ENCODE results near the gene MYO3B.

MYO3B gene

GRCh38 chr2:170247882-170248393, 70.0 kb downstream of the MYO3B start:
- Histone ChIP-seq H3K79me2 (ENCODE audit: control insufficient read depth, insufficient read depth, low read length) (no peaks in the 10 kb centered on the region), H3K4me3 (ENCODE audit: low read length) (no peak overlapping the region), H3K56ac (ENCODE audit: low read length) (no peak overlapping the region), H2AK5ac (ENCODE audit: low read length) (no peak overlapping the region), H3K27ac (ENCODE audit: low read depth, low read length) (no peak overlapping the region), H3K79me1 (ENCODE audit: low read length) (no peaks in the 10 kb centered on the region), H3K23ac (ENCODE audit: low read length) (no peak overlapping the region), H2BK15ac (replicated peaks; ENCODE audit: low read depth) (no peak overlapping the region), H3K27me3 (ENCODE audit: insufficient read depth, low read length, poor library complexity) (no peaks in the 10 kb centered on the region), H4K5ac (ENCODE audit: low read length) (no peak overlapping the region), H3K4me2 (ENCODE audit: low read length) (no peak overlapping the region), H3K18ac (ENCODE audit: low read length) (no peak overlapping the region), H2BK5ac (ENCODE audit: low read length) (no peak overlapping the region), H3K9ac (ENCODE audit: low read length) (no peak overlapping the region), H2BK120ac (ENCODE audit: low read depth, low read length) (no peak overlapping the region), H4K8ac (ENCODE audit: low read depth, low read length) (no peak overlapping the region), H3K4ac (ENCODE audit: low read depth, low read length) (no peak overlapping the region), H3K36me3 (ENCODE audit: control insufficient read depth, insufficient read depth, low read length) (no peaks in the 10 kb centered on the region), H3K4me1 (ENCODE audit: control insufficient read depth, low read depth, low read length) (no peaks in the 10 kb centered on the region)
- DNase-seq = no peak
- WGBS (ENCODE audit: extremely low coverage, insufficient coverage, low lambda C conversion rate) = no CpG with 5 or more reads among the region's 1 CpG

- Histone ChIP-seq H4K5ac (ENCODE audit: low read length) (no peak overlapping the region), H4K8ac (ENCODE audit: low read depth, low read length) (no peak overlapping the region)
- DNase-seq = no peak
Measured at GRCh38 chr2:170248574-170249393, 70.8 kb downstream of the MYO3B start.

GRCh38 chr2:170249761-170250160, 71.8 kb downstream of the MYO3B start:
- H3K79me2 ChIP-seq (ENCODE audit: control insufficient read depth, insufficient read depth, low read length) = no peaks in the 10 kb centered on the region
- H3K18ac ChIP-seq (ENCODE audit: low read length) = no peak overlapping the region
- no peak overlapping the region for H3K4ac ChIP-seq (ENCODE audit: low read depth, low read length)
- no peak overlapping the region for H4K5ac ChIP-seq (ENCODE audit: low read length)
- no peak overlapping the region for H4K8ac ChIP-seq (ENCODE audit: low read depth, low read length)
- H3K56ac ChIP-seq (ENCODE audit: low read length) = no peak overlapping the region
- no CpG with 5 or more reads among the region's 2 CpGs for WGBS (ENCODE audit: extremely low coverage, insufficient coverage, low lambda C conversion rate)
- H3K4me2 ChIP-seq (ENCODE audit: low read length) = no peak overlapping the region
- H3K4me3 ChIP-seq (ENCODE audit: low read length) = no peak overlapping the region
- H3K4me1 ChIP-seq (ENCODE audit: control insufficient read depth, low read depth, low read length) = peaks cover 10% of the 10 kb centered on the region
- H2BK15ac ChIP-seq (replicated peaks; ENCODE audit: low read depth) = no peak overlapping the region
- H3K9ac ChIP-seq (ENCODE audit: low read length) = no peak overlapping the region
- H2BK120ac ChIP-seq (ENCODE audit: low read depth, low read length) = no peak overlapping the region
- no peak overlapping the region for H3K27ac ChIP-seq (ENCODE audit: low read depth, low read length)
- DNase-seq = no peak
- H2BK5ac ChIP-seq (ENCODE audit: low read length) = no peak overlapping the region
- H3K27me3 ChIP-seq (ENCODE audit: insufficient read depth, low read length, poor library complexity) = no peaks in the 10 kb centered on the region
- H3K36me3 ChIP-seq (ENCODE audit: control insufficient read depth, insufficient read depth, low read length) = no peaks in the 10 kb centered on the region
- H2AK5ac ChIP-seq (ENCODE audit: low read length) = no peak overlapping the region
- H3K23ac ChIP-seq (ENCODE audit: low read length) = no peak overlapping the region
- no peaks in the 10 kb centered on the region for H3K79me1 ChIP-seq (ENCODE audit: low read length)

More at GRCh38 chr2:170248574-170249393, 70.8 kb downstream of the MYO3B start:
- no CpG with 5 or more reads among the region's 4 CpGs for WGBS (ENCODE audit: extremely low coverage, insufficient coverage, low lambda C conversion rate)
- peaks cover 2% of the 10 kb centered on the region for H3K4me1 ChIP-seq (ENCODE audit: control insufficient read depth, low read depth, low read length)
- H3K27me3 ChIP-seq (ENCODE audit: insufficient read depth, low read length, poor library complexity) = no peaks in the 10 kb centered on the region
- H2BK5ac ChIP-seq (ENCODE audit: low read length) = no peak overlapping the region
- H3K36me3 ChIP-seq (ENCODE audit: control insufficient read depth, insufficient read depth, low read length) = no peaks in the 10 kb centered on the region
- no peak overlapping the region for H3K4ac ChIP-seq (ENCODE audit: low read depth, low read length)
- no peak overlapping the region for H2AK5ac ChIP-seq (ENCODE audit: low read length)
- no peaks in the 10 kb centered on the region for H3K79me1 ChIP-seq (ENCODE audit: low read length)
- H2BK15ac ChIP-seq (replicated peaks; ENCODE audit: low read depth) = no peak overlapping the region
- no peak overlapping the region for H3K27ac ChIP-seq (ENCODE audit: low read depth, low read length)
- H2BK120ac ChIP-seq (ENCODE audit: low read depth, low read length) = no peak overlapping the region
- H3K4me3 ChIP-seq (ENCODE audit: low read length) = no peak overlapping the region
- no peak overlapping the region for H3K4me2 ChIP-seq (ENCODE audit: low read length)
- no peak overlapping the region for H3K18ac ChIP-seq (ENCODE audit: low read length)
- no peak overlapping the region for H3K9ac ChIP-seq (ENCODE audit: low read length)
- H3K23ac ChIP-seq (ENCODE audit: low read length) = no peak overlapping the region
- no peak overlapping the region for H3K56ac ChIP-seq (ENCODE audit: low read length)
- H3K79me2 ChIP-seq (ENCODE audit: control insufficient read depth, insufficient read depth, low read length) = no peaks in the 10 kb centered on the region

GRCh38 chr2:170250584-170250983, 72.6 kb downstream of the MYO3B start:
- Histone ChIP-seq H4K8ac (ENCODE audit: low read depth, low read length) (no peak overlapping the region), H3K27me3 (ENCODE audit: insufficient read depth, low read length, poor library complexity) (no peaks in the 10 kb centered on the region), H3K79me1 (ENCODE audit: low read length) (no peaks in the 10 kb centered on the region), H3K4me3 (ENCODE audit: low read length) (no peak overlapping the region), H2BK120ac (ENCODE audit: low read depth, low read length) (no peak overlapping the region), H2AK5ac (ENCODE audit: low read length) (no peak overlapping the region), H4K5ac (ENCODE audit: low read length) (no peak overlapping the region), H3K4me1 (ENCODE audit: control insufficient read depth, low read depth, low read length) (peaks cover 10% of the 10 kb centered on the region), H2BK15ac (replicated peaks; ENCODE audit: low read depth) (no peak overlapping the region), H3K9ac (ENCODE audit: low read length) (no peak overlapping the region), H3K4me2 (ENCODE audit: low read length) (no peak overlapping the region), H2BK5ac (ENCODE audit: low read length) (no peak overlapping the region), H3K4ac (ENCODE audit: low read depth, low read length) (no peak overlapping the region), H3K27ac (ENCODE audit: low read depth, low read length) (no peak overlapping the region), H3K18ac (ENCODE audit: low read length) (no peak overlapping the region), H3K36me3 (ENCODE audit: control insufficient read depth, insufficient read depth, low read length) (no peaks in the 10 kb centered on the region), H3K79me2 (ENCODE audit: control insufficient read depth, insufficient read depth, low read length) (no peaks in the 10 kb centered on the region), H3K23ac (ENCODE audit: low read length) (no peak overlapping the region), H3K56ac (ENCODE audit: low read length) (no peak overlapping the region)
- no CpG with 5 or more reads among the region's 6 CpGs for WGBS (ENCODE audit: extremely low coverage, insufficient coverage, low lambda C conversion rate)
- DNase-seq = no peak

- no peak overlapping the region for H2AK5ac ChIP-seq (ENCODE audit: low read length)
- H3K18ac ChIP-seq (ENCODE audit: low read length) = no peak overlapping the region
- no peak for DNase-seq
- H2BK15ac ChIP-seq (replicated peaks; ENCODE audit: low read depth) = no peak overlapping the region
- no peak overlapping the region for H3K56ac ChIP-seq (ENCODE audit: low read length)
- H4K5ac ChIP-seq (ENCODE audit: low read length) = no peak overlapping the region
- no peaks in the 10 kb centered on the region for H3K79me1 ChIP-seq (ENCODE audit: low read length)
- no peaks in the 10 kb centered on the region for H3K27me3 ChIP-seq (ENCODE audit: insufficient read depth, low read length, poor library complexity)
- peaks cover 10% of the 10 kb centered on the region for H3K4me1 ChIP-seq (ENCODE audit: control insufficient read depth, low read depth, low read length)
- no peaks in the 10 kb centered on the region for H3K79me2 ChIP-seq (ENCODE audit: control insufficient read depth, insufficient read depth, low read length)
- no peak overlapping the region for H3K4me2 ChIP-seq (ENCODE audit: low read length)
- no peak overlapping the region for H2BK120ac ChIP-seq (ENCODE audit: low read depth, low read length)
- no peak overlapping the region for H4K8ac ChIP-seq (ENCODE audit: low read depth, low read length)
- no peak overlapping the region for H2BK5ac ChIP-seq (ENCODE audit: low read length)
- H3K27ac ChIP-seq (ENCODE audit: low read depth, low read length) = no peak overlapping the region
- no peaks in the 10 kb centered on the region for H3K36me3 ChIP-seq (ENCODE audit: control insufficient read depth, insufficient read depth, low read length)
- H3K23ac ChIP-seq (ENCODE audit: low read length) = no peak overlapping the region
- no peak overlapping the region for H3K4me3 ChIP-seq (ENCODE audit: low read length)
- no peak overlapping the region for H3K9ac ChIP-seq (ENCODE audit: low read length)
- H3K4ac ChIP-seq (ENCODE audit: low read depth, low read length) = no peak overlapping the region
Measured at GRCh38 chr2:170252414-170252813, 74.5 kb downstream of the MYO3B start.
